Effector memory CD8-positive, alpha-beta T cell (primary cell): ENCODE results near the gene ZNF23.

Experiments
- ATAC-seq: fragments of 150-1000 bp; cut with Tn5 transposase; replicated peaks from 2 replicates; pipeline ENCODE4 v1.10.0; 2021; ENCODE audit warnings: mild to moderate bottlenecking, moderate library complexity
- DNase-seq, 3 experiments: peaks; one replicate each; pipeline ENCODE4 v3.0.0; 2021
- H3K27ac Mint-ChIP-seq, 2 donors: one replicate each; pipeline ENCODE4 v1.8.0; 2022; ENCODE audit warnings: mild to moderate bottlenecking in 2 of 2, mixed read lengths in 2 of 2, moderate library complexity in 2 of 2
- H3K27me3 Mint-ChIP-seq, 2 donors: one replicate each; pipeline ENCODE4 v1.8.0; 2022; ENCODE audit warnings: mixed read lengths in 2 of 2
- H3K36me3 Mint-ChIP-seq: one replicate; pipeline ENCODE4 v1.8.0; 2022; ENCODE audit warnings: mild to moderate bottlenecking, moderate library complexity, mixed read lengths; ENCODE audit not compliant: insufficient read depth
- H3K4me1 Mint-ChIP-seq, 2 donors: one replicate each; pipeline ENCODE4 v1.8.0; 2022; ENCODE audit warnings: low read depth in 2 of 2, mixed read lengths in 2 of 2
- H3K4me3 Mint-ChIP-seq, 2 donors: one replicate each; pipeline ENCODE4 v1.8.0; 2022; ENCODE audit warnings: mild to moderate bottlenecking in 2 of 2, mixed read lengths in 2 of 2, moderate library complexity in 2 of 2
- H3K9me3 Mint-ChIP-seq, 2 donors: one replicate each; pipeline ENCODE4 v1.8.0; 2022; ENCODE audit warnings: mixed read lengths in 2 of 2

ZNF23 gene

DNA sequence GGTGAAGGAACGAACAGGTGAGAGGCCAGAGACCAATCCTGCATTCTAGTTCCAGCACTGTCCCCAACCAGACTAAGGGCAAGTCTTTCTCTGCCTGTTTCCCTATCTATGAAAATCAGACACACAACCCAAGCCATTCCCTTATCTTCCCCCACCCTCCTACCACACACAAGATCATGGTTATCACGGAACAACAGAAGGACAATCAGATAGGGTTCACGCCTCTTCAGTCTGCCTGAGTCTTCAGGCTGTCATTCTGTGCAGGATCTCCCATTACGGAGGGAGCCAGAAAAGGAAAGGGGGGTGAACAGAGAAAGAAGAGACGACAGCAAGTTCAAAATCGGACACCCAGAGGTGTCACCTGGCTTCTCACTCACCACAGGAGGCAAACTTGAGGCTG, 31.3 kb downstream of the ZNF23 start:
- H3K27ac Mint-ChIP-seq, result no peak overlapping the region
- ATAC-seq (no peak), DNase-seq (no peak)
- H3K4me1 Mint-ChIP-seq, result peaks cover 4 to 5% of the 10 kb centered on the region in 2 donors
- H3K4me3 Mint-ChIP-seq, result no peak overlapping the region
- H3K36me3 Mint-ChIP-seq, result no peaks in the 10 kb centered on the region
- H3K9me3 Mint-ChIP-seq, result no peaks in the 10 kb centered on the region
- peaks cover 66 to 81% of the 10 kb centered on the region in 2 donors for H3K27me3 Mint-ChIP-seq

DNA sequence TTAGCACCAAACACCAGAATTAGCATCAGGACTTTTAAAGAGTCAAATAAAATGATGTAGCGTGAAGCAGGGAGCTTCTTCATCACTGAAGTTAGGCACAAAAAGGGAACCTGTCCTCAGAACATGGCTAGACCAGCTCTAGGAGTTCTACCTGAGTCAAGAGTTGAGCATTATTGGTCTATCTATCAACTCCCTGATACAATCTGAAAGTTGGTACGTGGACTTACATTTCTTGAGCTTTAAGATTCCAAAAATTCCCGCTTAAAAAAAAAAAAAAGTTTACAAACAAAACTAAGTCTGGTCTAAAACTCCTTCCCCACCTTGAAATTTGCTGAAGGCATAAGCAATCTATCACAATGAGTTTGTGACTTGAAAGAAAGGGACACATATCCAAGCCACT, 32.5 kb downstream of the ZNF23 start:
- Mint-ChIP-seq H3K27me3 (peaks cover 75 to 90% of the 10 kb centered on the region in 2 donors), H3K36me3 (no peaks in the 10 kb centered on the region), H3K4me1 (peaks cover 4 to 5% of the 10 kb centered on the region in 2 donors), H3K9me3 (no peaks in the 10 kb centered on the region), H3K27ac (no peak overlapping the region), H3K4me3 (no peak overlapping the region)
- DNase-seq, result no peak
- no peak for ATAC-seq

DNA sequence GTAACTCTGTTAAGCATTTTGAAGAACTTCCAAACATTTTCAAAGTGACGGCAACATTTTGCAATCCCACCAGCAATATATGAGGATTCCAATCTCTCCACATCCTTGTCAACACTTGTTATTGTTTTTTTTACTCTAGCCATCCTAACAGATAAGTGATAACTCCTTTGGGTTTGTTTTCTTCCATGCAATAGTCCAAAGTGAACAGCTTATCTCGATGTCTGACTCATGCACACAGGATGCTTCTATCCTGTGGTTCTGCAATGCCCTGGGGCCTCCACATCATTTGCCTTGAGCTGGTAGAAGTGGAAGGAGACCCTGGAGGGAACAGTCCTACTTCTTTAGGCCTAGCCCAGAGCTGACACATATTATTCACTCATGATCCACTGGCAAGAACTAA, 33.2 kb downstream of the ZNF23 start:
- H3K27ac Mint-ChIP-seq, result no peak overlapping the region
- no peak for DNase-seq
- ATAC-seq, result no peak
- H3K4me3 Mint-ChIP-seq, result no peak overlapping the region
- H3K36me3 Mint-ChIP-seq, result no peaks in the 10 kb centered on the region
- peaks cover 4 to 5% of the 10 kb centered on the region in 2 donors for H3K4me1 Mint-ChIP-seq
- H3K27me3 Mint-ChIP-seq, result peaks cover 79 to 97% of the 10 kb centered on the region in 2 donors
- no peaks in the 10 kb centered on the region for H3K9me3 Mint-ChIP-seq

DNA sequence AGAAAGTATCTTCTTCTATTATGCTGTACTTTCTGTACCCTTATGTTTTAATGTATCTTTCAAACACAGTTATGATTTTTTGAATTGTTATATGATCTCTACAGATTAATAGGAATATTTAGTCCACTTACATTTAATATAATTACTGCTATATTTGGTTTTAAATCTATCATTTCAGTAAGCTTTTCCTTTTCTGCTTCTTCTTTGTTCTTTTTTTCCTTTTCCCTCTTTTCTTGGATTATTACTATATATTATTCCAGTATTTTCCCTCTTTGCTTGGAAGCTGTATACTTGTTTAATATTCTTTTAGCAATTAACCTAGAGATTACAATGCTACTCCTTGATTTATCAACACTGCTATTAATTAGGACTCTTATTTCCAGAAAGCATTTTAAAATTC, 33.7 kb downstream of the ZNF23 start:
- Mint-ChIP-seq H3K27ac (no peak overlapping the region), H3K4me1 (peaks cover 4 to 5% of the 10 kb centered on the region in 2 donors), H3K9me3 (no peaks in the 10 kb centered on the region), H3K36me3 (no peaks in the 10 kb centered on the region), H3K27me3 (peaks cover 77 to 99% of the 10 kb centered on the region in 2 donors), H3K4me3 (no peak overlapping the region)
- no peak for DNase-seq
- ATAC-seq, result no peak

DNA sequence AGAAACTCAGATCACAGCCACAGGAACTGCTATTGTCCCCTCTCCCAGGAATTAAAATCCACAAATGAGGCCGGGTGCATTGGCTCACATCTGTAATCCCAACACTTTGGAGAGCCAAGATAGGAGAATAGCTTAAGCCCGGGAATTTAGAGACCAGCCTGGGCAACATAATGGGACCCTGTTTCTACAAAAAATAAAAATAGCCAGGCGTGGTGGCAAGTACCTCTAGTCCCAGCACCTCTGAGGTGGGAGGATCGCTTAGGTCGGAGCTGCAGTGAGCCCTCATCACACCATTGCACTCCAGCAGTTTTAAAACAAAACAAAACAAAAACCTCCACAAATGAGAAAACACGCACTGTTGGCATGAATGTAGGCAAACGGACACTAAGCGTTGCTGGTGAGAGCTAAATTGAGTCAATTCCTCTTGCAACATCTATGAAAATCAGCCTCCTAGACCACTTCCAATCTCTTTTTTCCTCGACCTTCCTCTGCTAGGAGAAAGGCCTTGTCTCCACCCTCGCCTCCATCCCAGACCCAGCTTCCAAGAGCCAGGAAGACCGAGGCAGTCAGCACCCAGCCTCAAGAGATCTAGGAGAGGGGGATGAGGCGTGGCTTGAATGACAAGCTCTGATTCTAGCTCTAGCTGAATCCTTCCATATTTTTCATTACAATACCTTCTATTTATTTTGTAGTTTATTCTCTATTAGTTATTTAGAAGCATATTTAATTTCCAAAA, 35.0 kb downstream of the ZNF23 start:
- Mint-ChIP-seq H3K4me1 (peaks cover 4 to 5% of the 10 kb centered on the region in 2 donors), H3K27me3 (peaks cover 70 to 97% of the 10 kb centered on the region in 2 donors), H3K36me3 (no peaks in the 10 kb centered on the region), H3K27ac (no peak overlapping the region), H3K9me3 (no peaks in the 10 kb centered on the region), H3K4me3 (no peak overlapping the region)
- ATAC-seq, result no peak
- DNase-seq, result no peak

DNA sequence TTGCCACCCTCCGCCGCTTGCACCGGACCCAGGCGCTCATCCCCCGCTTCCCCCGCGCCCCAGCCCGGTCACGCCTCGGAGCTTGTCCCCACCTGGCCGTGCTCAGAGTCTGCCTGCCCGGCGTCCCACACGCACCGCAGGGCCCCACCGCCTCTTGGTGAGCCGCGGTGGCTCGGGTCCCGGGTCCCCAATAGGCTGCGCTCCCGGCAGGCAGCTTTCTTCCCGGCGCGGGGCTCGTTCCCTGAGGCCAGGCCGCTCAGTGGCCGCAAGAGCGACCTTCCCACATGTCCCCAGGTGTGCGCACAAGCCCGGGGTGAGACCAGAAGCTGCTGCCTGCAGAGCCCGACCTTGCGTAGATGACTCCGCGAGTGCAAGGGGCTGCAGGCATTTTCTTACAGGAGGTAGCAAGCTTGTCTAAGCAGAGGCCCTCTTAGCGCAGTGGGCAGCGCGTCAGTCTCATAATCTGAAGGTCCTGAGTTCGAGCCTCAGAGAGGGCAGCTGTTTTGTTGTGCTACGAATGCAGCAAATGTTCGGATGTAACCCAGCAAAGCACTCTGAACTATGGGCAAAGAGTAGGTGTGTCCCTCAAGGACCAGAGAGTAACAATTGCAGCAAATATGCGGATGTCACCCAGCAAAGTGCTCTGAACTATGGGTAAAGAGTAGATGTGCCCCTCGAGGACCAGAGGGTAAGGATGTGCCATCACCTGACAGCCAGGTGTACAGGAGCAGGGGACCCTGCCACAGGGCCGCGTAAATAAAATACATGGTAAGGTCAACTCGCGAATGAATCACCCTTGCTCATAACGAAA, 35.8 kb downstream of the ZNF23 start:
- Mint-ChIP-seq H3K27ac (no peak overlapping the region), H3K4me3 (no peak overlapping the region), H3K4me1 (peaks cover 4 to 5% of the 10 kb centered on the region in 2 donors), H3K9me3 (no peaks in the 10 kb centered on the region), H3K27me3 (peaks cover 64 to 93% of the 10 kb centered on the region in 2 donors), H3K36me3 (no peaks in the 10 kb centered on the region)
- DNase-seq (no peak), ATAC-seq (no peak)

DNA sequence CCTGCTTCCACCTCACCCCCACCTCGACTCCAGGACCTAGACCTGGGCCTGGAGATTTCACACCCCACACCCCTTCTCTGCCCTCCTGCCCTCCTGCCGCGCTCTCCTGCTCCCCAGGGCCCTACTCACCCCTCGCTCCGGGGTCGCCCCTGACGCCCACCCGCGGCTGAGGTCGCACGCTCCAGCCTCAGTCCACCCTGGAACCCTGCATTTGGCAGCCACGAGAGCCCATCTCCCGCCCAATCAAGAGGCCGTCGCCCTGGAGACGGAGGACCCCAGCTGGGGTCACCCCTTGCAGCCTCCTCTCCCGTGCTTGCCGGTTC, 36.3 kb downstream of the ZNF23 start:
- H3K4me1 Mint-ChIP-seq, result peaks cover 4 to 5% of the 10 kb centered on the region in 2 donors
- H3K4me3 Mint-ChIP-seq, result no peak overlapping the region
- H3K9me3 Mint-ChIP-seq, result no peaks in the 10 kb centered on the region
- H3K36me3 Mint-ChIP-seq, result no peaks in the 10 kb centered on the region
- no peak for ATAC-seq
- no peak overlapping the region for H3K27ac Mint-ChIP-seq
- peaks cover 64 to 93% of the 10 kb centered on the region in 2 donors for H3K27me3 Mint-ChIP-seq
- no peak for DNase-seq

DNA sequence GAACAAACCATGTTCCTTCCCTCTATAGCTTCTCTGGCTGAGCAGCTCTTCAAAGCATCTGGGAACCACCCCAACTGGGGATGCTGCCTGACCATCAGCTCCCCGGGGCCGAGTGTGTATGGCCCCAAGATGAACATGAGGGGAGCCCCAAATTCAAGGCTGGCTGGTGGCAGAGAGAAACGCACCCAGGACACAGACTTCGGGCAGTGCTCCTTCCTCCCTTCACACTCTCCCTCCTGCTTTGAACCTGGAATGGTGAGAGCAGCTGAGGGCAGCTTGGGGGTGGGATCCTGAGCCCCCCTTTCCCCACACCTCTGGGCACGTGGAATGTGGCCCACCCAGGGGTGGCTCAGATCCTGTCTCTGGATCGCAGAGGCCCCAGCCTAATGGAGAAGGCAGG, 37.4 kb downstream of the ZNF23 start:
- no peaks in the 10 kb centered on the region for H3K36me3 Mint-ChIP-seq
- no peak overlapping the region for H3K27ac Mint-ChIP-seq
- DNase-seq, result no peak
- H3K27me3 Mint-ChIP-seq, result peaks cover 61 to 91% of the 10 kb centered on the region in 2 donors
- no peak for ATAC-seq
- H3K4me1 Mint-ChIP-seq, result peaks cover 4 to 5% of the 10 kb centered on the region in 2 donors
- no peaks in the 10 kb centered on the region for H3K9me3 Mint-ChIP-seq
- H3K4me3 Mint-ChIP-seq, result no peak overlapping the region

DNA sequence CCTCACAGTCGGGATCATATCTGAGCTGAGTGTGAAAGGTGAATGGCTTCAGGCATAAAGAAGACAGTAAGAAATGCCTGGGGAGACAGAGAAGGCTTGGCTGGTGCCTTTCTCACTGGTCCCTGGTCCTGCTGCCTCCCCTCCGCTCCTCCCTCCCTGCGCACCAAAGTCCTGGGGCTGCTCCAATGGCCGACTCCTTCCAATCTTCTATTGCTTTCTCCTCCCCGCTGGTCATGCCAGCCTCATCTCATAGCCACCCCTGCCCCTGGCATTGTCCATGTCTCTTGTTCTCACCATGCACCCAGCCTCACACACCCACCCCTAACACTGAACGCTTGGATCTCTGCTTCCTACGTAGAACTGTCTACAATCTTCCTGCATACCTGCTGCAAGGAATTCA, 38.2 kb downstream of the ZNF23 start:
- peaks cover 4 to 5% of the 10 kb centered on the region in 2 donors for H3K4me1 Mint-ChIP-seq

DNA sequence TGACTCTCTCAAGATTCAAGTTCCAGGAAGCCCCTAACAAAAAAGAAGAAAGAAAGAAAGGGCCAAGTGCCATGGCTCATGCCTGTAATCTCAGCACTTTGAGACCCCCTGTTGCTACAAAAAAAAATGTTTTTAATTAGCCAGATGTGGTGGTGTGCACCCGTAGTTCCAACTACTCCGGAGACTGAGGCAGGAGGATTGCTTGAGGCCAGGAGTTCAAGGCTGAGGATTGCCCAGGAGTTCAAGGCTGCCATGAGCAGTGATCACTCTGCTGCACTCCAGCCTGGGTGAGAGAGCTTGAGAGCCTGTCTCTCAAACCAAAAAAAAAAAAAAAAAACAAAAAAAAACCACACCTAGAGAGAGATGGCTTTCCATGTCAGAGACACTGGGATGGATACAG, 39.0 kb downstream of the ZNF23 start:
- no peak for DNase-seq
- ATAC-seq, result no peak
- Mint-ChIP-seq H3K27me3 (peaks cover 62 to 91% of the 10 kb centered on the region in 2 donors), H3K4me3 (no peak overlapping the region), H3K36me3 (no peaks in the 10 kb centered on the region), H3K9me3 (no peaks in the 10 kb centered on the region), H3K27ac (no peak overlapping the region), H3K4me1 (peaks cover 4 to 5% of the 10 kb centered on the region in 2 donors)

More for the DNA sequence above, 38.2 kb downstream of the ZNF23 start:
- no peak for ATAC-seq
- no peaks in the 10 kb centered on the region for H3K9me3 Mint-ChIP-seq
- H3K27me3 Mint-ChIP-seq, result peaks cover 58 to 91% of the 10 kb centered on the region in 2 donors
- no peak for DNase-seq
- H3K4me3 Mint-ChIP-seq, result no peak overlapping the region
- no peaks in the 10 kb centered on the region for H3K36me3 Mint-ChIP-seq
- H3K27ac Mint-ChIP-seq, result no peak overlapping the region

DNA sequence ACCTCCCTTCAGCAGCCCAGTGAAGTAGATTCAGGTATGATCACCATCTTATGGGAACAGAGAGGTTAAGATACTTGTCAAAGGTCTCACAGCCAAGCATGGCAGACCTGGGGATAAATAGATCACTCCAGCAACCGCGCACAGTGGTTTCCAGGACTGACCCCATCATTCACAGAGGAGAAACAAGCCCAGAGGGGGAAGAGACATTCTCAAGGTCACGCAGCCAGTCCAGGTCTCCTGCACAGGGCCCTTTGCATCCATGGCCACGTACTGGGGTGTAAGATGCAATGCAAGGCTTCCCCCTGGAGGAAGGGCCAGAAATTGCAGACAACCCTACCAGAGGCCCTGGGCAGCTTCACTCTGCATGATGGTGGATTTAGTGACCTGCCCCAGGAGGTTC, 40.1 kb downstream of the ZNF23 start:
- H3K36me3 Mint-ChIP-seq, result no peaks in the 10 kb centered on the region
- peak; percentile 41 for ATAC-seq

DNA sequence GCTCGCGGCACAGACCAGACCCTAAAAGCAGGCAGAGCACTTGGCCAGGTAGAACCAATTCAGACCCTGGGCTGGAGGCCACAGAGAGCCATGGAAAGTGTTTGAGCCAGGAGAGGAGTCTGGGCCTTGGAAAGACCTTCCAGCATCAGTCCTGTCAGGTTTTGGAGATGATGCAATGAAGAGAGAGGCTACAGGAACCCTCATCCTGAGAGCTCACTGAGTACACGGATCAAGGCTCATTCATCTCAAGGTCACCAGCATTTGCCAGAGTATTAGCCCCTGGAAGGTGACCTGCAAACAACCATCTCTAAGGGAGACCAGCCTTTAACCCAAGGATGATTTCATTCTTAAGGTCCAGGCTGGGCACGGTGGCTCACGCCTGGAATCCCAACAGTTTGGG, 48.0 kb downstream of the ZNF23 start:
- ATAC-seq (no peak), DNase-seq (no peak)
- Mint-ChIP-seq H3K36me3 (peaks cover 3% of the 10 kb centered on the region), H3K27ac (no peak overlapping the region), H3K4me3 (no peak overlapping the region), H3K4me1 (peaks cover 0 to 4% of the 10 kb centered on the region in 2 donors), H3K27me3 (peaks cover 46 to 85% of the 10 kb centered on the region in 2 donors), H3K9me3 (no peaks in the 10 kb centered on the region)

More for the DNA sequence above, 40.1 kb downstream of the ZNF23 start:
- Mint-ChIP-seq H3K27me3 (peaks cover 63 to 86% of the 10 kb centered on the region in 2 donors), H3K4me1 (peaks cover 0 to 5% of the 10 kb centered on the region in 2 donors), H3K9me3 (no peaks in the 10 kb centered on the region), H3K4me3 (no peak overlapping the region), H3K27ac (no peak overlapping the region)
- DNase-seq, result peak in 1 of 3 experiments; percentile 6

DNA sequence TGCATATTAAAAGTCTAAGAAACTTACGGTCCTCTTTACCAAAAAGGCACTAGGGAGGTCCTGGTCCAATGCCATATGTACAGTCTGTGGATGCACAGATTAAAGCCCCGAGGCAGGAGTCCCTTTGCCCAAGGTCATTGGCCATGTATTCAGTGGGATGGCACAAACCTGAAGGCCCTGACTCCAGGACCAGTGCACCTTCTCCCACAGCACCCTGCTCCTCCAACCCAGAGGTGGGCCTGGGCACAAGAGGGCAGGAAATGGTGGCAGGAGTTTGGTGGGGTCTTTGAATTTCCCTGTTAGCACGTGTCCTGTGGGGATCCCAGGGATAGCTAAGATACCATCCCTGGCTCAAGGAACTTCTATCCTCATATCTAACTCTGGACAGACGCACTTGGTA, 48.7 kb downstream of the ZNF23 start:
- ATAC-seq, result no peak

More for the DNA sequence above, 48.7 kb downstream of the ZNF23 start:
- peaks cover 0 to 5% of the 10 kb centered on the region in 2 donors for H3K4me1 Mint-ChIP-seq
- H3K27ac Mint-ChIP-seq, result no peak overlapping the region
- H3K36me3 Mint-ChIP-seq, result peaks cover 3% of the 10 kb centered on the region
- H3K27me3 Mint-ChIP-seq, result peaks cover 44 to 85% of the 10 kb centered on the region in 2 donors
- H3K9me3 Mint-ChIP-seq, result no peaks in the 10 kb centered on the region
- no peak for DNase-seq
- no peak overlapping the region for H3K4me3 Mint-ChIP-seq
